Amniotic stem cell (primary cell): Measurements from ENCODE around the gene TSPYL2.

Source experiments
- DNase-seq: peaks from one replicate; lab custom pipeline; 2025; lab: John Stamatoyannopoulos, UW

The TSPYL2 gene

DNA sequence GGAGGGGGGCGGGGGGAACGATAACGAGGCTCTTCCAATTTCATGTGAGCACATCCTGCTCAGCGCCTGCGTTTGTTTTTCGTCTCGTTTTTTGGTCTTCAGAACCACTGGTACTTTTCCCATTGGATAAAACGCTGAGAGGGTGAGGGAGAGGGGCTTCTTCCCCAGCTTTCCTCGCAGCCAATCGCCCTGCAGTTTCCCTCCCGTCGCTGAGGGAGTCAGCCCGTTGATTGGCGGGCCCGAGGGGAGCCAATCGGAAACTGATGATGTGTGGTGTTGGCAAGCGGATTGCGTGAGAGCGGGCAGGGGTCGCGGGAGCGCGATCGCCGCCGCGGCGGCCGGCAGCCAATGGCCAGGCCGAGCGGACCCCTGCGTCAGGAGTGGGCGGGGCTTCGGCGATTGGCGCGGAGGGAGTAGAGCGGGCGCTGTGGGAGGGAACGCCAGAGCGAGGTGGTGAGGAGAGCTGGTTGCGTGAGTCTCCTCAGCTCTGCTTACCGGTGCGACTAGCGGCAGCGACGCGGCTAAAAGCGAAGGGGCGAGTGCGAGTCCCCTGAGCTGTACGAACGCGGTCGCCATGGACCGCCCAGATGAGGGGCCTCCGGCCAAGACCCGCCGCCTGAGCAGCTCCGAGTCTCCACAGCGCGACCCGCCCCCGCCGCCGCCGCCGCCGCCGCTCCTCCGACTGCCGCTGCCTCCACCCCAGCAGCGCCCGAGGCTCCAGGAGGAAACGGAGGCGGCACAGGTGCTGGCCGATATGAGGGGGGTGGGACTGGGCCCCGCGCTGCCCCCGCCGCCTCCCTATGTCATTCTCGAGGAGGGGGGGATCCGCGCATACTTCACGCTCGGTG lies at the start of gene TSPYL2:
TSS of gene TSPYL2 (plus strand) at position 443 of the 848 bp plus-strand sequence. CDS start at position 575, 132 bp downstream.
- DNase-seq = peak; percentile 81

DNA sequence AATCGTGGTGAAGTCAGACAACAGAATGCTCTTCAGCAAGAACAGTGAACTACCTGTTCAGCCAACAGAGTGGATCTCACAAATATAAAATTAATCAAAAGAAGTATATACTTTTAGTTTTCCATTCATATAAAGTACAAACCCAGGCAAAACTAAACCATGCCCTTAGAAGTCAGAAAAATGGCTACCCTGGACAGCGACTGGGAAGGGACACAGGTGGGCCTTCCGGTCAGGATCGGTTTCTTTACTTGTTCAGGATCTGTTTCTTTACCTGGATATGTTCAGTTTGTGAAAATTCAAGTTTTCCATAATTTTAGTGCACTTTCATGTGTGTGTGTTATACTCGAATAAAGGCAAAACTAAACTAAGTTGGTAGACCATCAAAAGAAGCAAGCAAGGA lies 46.0 kb upstream of the TSPYL2 start:
- no peak for DNase-seq

DNA sequence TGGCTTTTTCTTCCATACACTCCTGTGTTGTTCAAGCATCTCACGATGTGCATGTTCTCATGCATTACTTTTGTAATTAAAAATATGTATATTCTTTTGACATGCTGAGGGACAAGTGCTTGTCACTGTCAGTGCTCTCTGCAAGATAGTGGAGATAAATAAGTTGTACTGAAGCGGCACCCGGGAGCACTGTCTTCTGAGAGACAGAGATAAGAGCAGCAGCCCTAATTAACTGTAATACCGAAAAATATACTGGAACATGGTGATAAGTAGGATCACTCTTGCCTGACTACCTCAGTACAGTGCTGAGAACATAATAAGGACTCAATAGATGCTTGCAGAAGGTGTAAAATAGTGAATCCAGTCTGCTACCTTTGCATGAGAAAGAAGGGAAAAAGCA lies 42.9 kb upstream of the TSPYL2 start:
- DNase-seq = no peak

DNA sequence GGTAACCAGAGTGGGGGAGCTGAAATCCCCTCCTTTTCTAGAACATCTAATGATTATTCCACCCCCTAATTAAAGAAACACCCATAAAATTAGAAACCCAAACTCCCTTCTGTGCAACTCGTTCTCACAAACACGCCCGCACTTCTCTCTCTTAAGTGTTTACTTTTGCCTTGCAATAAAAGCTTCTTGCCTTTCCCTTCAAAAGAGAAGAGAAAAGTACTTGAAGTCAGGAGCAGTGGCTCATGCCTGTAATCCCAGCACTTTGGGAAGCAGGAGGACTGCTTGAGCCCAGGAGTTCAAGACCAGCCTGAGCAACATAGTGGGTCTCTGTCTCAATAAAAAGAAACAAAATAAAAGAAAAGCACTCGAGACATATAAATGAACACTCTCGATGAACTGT lies 37.2 kb upstream of the TSPYL2 start:
- no peak for DNase-seq

DNA sequence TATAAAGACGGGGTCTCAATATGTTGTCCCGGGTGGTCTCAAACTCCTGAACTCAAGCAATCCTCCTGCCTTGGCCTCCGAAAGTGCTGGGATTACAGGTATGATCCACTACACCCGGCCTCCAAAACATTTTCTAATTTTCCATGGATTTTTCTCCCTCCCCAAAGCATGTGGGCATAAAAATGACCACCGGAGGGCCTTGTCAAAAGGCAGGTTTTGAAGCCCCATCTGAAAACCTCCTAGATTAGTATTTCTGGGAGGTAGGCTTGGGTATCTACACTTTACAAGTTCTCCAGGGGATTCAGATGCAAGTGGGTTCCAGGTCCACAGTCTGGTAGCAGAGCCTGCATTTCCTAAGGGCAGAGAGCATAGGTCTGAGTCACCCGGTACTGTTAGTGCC lies 34.9 kb upstream of the TSPYL2 start:
- no peak for DNase-seq

DNA sequence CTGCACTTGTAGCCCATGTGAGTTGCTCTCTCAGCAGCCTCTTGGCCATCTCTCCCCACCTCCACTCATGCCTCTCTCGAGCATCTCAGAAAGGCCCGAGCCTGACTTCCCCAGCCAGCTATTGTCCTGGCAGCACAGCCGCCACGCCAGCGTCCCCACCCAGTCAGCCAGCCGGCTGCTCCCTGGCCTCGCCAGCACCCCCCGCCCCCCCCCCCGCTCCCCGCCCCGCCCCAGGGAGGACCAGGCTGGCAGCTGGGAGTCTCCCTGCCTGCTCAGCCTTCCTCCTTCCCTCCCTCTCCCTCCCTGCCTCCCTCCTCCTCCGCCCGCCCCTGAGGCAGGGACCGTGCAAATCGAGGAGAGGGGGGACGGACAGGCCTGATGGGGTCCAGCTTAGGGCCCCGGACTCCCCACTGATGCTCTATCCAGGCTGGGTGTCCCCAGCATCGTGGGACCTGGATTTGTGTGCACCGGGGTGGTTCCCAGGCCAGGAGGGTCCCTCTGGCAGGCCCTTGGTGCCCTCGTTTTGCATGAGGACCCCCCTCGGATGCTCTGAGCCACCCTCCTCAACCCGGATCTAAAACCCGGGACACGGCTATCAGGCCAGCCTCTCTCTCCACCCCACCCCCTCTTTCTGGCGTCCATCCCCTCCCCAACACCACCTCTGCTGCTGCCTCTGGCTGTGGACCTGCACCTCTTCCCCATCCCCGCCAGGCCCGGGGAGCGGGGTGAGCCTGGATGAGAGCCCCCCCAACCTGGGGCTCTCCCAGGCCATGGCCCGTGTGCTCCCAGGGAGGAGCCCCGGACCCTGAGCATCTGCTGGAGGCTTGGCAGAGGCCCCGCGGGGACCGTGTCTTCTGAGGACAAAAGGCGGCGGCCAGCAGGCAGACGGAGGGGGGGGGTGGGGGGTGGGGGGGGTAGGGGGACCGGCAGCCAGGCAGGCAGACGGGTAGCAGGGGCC lies 33.7 kb upstream of the TSPYL2 start, which contains the start of gene GPR173:
TSS of gene GPR173 (plus strand) at position 621 of the 958 bp plus-strand sequence. CDS start 27,833 bp downstream, outside the sequence.
- DNase-seq = no peak

DNA sequence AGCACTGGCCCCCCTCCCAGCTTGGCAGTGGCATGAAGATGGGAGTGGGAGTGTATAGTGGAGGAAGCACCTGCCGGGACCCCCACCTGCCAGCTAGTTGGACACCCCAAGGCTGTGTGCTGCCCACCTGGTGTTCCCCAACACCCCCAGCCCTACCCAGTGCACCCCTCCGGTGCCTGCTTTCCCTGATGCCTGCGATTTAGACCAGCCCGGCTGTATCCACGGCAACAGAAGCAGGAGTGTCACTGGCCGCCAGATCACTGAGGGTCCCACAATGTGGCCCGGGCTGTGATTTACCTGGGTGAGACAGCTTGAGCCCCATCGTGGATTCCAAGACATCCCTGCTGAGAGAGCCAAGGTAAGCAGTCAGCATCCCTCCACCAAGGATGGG lies 33.0 kb upstream of the TSPYL2 start:
- no peak for DNase-seq

DNA sequence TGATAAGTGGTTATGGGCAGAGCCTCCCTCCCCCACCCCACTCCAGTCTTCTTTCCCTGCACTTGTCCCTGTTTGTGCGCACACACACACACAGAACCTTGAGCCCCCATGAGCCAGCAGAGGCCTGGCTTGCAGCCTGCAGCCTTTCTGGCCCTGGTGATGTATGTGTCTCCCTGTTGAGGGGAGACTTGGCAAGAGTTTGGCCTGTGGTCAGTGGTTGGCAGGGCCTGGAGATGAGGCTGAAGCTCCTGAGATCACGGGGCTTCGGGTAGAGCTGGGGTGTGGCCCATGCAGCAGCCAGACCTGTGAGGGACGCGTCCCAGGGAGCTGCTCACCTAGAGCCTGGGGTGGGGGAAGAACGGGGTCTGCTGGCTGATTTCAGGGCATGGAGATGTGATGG lies 31.3 kb upstream of the TSPYL2 start:
- no peak for DNase-seq

DNA sequence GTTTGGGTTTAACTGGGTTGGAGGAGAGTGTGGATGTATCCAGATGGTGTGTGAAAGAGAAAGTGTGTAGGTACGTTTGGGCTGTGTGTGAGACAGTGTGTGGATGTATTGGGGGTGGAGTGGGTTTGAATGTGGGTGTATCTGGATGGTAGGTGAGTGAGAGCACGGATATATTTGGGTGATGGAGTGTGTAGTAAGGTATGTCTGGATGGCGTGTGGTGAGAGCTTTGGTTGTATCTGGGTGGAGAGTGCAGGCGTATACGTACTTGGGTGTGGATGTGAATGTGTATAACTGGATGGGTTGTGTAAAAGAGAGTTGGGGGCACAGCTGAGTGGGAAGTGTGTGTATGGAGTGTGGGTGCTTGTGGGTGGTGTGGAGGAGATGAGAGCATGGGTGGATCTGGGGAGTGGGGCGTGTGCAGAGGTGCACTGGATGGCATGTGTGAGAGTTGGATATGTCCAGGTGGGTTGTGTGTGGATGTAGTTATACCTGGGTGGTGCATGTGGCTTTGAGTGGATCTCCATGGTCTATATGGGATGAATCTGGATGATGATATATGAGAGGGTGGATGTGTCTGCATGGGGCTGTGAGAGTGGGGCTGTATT lies 26.8 kb upstream of the TSPYL2 start:
- no peak for DNase-seq

DNA sequence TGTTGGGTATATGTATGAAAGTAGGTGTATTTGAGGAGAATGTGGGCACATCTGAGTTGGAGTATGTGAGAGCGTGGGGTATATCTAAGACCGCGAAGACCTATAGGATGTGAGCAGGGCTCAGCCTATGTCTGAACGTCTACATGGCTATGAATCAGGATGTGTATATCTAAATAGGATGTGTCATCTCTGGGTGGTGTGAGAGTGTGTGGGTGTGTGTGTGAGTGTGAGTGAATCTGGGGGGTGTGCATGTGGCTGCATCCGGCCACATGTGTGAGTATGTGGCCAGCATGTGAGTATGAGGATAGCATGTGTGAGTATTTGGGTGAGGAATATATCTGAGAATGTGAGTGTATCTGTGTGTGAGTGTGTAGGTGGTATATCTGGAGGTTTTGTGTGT lies 25.9 kb upstream of the TSPYL2 start:
- no peak for DNase-seq

DNA sequence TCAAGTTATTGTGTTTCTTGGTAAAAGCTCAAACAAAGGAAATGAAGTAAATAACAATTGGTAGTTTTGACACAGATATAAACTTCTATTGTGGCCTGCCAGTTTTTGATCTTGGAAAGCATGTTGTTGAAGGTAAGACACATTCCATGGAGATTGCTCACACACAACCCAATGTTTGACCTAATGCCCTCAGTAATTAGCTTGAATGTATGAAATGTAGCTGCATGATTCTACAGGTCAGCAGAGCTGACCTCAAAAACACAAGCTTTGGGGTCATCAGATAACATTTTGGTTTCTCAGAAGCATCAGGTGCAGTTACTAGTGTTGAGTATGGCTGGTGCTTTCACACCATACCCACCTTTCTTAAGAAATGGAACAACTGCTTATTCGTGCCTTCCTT lies 17.1 kb upstream of the TSPYL2 start:
- DNase-seq = no peak

DNA sequence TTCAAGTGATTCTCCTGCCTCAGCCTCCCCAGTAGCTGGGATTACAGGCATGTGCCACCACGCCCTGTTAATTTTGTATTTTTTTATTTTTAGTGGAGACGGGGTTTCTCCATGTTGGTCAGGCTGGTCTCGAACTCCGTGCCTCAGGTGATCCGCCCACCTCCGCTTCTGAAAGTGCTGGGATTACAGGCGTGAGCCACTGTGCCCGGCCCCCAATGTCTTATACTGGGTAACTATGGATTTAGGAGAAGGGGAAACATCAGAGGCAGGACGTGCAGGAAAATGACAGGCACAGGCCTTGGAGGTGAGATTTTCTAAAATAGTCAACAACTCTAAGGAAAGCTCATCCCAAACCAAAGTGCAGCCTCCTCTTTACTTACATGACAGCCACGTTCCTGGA lies 11.1 kb upstream of the TSPYL2 start:
- no peak for DNase-seq

DNA sequence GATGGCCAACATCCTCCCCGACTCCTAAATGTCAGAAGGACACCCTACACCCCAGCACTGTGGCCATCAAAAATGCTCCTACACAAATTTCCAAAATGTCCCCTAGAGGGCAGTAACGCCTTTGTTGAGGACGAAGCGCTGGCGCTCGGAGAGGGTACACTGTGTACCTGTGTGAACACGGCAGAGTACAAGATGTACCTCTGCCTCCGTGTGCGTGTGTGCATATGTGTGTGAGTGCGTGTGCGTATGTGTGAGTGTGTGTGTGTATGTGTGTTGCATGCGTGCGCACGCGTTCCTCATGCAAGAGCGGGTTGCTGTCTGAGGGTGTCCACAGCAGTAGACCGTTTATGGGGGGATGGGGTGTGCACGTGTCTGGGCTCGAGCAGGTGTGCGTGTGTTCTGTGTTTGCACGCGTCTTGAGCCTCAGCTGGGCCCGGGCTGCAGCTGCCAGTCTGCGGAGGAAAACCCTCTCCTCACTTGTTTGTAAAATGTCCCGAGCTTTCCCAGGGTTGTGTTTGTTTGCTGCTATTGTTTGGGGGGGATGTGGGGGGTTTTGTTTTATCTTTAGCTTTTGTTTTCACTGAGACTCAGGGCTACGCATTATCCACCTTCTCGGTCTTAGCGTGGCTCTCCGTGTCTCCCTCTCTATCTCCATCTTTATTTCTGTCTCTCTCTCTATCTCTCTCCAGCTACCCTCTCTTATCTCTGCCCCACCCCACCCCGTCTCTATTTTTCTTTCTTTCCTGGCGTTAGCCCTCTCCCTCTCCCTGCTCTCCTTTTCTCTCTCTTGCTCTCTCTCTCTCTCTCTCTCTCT lies 10.4 kb upstream of the TSPYL2 start:
- no peak for DNase-seq

DNA sequence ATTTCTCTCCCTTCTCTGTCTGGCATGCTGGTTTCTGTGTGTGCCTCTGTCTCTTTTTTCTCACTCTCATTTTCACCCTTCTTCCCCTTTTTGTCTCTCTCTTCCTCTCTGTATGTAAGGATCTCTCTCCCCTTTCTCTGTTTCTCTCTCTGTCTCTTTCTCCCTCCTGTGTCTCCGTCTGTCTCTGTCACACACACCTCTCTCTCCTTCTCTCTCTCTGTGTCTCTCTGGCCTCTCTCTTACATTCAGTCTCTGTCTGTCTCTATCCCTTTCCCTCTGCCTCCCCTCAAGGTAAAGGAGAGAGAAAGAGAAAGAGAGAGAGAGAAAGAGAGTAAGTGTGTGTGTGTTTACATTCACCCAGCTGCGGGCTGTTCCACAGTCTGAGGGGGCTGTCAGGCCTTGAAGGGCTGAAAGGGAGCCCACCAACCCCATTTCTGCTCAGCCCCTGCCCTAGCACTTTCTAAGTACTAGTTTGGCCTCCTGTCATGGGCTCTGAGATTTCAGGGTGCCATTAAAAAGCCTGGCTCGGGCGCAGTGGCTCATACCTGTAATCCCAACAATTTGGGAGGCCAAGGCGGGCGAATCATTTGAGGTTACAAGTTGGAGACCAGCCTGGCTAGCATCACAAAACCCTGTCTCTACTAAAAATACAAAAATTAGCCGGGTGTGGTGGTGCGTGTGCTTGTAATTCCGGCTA lies 9.6 kb upstream of the TSPYL2 start:
- no peak for DNase-seq

DNA sequence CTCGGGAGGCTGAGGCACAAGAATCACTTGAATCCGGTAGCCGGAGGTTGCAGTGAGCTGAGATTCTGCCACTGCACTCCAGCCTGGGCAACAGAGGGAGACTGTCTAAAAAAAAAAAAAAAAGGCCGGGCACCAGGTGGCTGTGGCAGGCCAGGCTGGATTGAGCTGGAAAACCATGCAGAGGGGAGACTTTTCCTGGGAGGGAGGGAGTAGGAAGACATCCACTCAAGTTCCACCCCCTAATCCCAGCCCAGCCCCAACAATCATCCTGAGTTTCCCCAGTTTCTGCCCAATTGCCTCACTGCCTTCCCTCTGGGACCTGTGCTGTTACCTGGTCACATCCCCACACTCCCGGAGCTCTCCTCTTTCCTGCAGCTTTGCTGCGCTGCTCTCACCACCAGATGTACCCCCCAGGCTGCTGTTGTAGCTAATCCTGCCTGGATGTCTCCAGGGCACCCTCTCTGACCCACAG lies 9.0 kb upstream of the TSPYL2 start:
- DNase-seq = no peak

DNA sequence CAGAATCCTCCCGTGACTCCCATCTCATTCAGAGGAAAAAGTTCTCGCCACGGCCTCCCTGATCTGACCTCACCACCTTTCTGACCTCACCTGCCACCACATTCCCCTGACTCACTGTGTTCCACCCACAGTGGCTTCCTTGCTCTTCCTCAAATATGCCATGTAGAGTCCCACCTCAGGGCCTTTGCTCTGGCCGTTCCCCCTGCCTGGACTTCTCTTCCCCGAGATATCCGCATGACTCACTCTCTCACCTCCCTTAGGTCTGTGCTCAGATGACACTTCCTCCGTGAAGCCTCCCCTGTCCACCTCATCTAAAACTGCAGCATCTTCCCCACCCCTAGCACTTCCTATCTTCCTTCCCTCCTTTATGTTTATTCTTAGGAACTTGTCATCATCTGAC lies 7.2 kb upstream of the TSPYL2 start:
- DNase-seq = no peak

DNA sequence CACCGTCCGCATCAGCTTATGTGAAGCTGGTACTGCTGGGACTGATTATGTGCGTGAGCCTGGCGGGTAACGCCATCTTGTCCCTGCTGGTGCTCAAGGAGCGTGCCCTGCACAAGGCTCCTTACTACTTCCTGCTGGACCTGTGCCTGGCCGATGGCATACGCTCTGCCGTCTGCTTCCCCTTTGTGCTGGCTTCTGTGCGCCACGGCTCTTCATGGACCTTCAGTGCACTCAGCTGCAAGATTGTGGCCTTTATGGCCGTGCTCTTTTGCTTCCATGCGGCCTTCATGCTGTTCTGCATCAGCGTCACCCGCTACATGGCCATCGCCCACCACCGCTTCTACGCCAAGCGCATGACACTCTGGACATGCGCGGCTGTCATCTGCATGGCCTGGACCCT lies 5.5 kb upstream of the TSPYL2 start:
- no peak for DNase-seq

DNA sequence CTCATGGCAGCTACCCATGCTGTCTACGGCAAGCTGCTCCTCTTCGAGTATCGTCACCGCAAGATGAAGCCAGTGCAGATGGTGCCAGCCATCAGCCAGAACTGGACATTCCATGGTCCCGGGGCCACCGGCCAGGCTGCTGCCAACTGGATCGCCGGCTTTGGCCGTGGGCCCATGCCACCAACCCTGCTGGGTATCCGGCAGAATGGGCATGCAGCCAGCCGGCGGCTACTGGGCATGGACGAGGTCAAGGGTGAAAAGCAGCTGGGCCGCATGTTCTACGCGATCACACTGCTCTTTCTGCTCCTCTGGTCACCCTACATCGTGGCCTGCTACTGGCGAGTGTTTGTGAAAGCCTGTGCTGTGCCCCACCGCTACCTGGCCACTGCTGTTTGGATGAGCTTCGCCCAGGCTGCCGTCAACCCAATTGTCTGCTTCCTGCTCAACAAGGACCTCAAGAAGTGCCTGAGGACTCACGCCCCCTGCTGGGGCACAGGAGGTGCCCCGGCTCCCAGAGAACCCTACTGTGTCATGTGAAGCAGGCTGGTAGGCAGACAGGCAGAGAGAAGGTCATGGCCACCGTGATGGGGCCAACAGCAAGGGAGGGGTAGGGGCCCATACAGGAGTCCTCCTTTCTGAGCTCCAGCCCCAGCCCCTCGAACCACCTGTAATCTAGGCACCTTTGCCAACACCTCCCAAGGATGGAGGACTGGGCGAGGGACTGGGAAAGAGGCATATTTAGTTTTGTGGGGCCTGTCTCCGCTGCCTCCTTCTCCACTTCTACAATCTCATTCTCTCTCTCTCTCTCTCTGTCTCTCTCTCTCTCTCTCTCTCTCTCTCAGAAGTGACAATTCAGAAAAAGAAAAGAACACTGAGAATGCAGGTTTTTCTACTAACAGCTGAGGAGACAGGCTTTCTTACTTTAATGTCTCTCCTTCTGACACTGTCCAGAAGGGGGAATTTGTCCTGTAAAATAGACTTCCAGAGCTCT lies 4.7 kb upstream of the TSPYL2 start:
- DNase-seq = no peak

DNA sequence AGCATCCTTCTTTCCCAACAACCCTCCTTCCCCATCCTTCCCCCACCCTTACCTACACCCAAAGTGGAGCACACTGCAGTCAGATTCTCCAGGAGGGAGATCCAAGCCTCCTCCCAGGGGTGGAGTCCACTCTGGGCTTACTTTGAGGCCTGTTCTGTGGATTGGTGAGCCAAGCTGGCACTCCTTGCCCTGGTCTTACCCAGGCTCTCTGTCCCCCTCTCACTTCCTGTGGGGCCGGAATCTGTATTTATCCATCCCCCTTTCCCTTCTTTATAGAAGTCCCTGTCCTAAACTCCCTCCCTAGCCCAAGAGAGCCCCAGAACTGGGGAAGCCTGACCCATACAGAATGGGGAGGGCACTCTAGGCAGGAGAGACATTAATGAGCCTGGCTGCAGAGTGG lies 3.2 kb upstream of the TSPYL2 start:
- DNase-seq = no peak
